Stimulated activated CD4-positive, alpha-beta T cell treated with anti-CD3 and anti-CD28 coated beads, Interleukin-4, amount 100 ng/mL, for 24 hours (primary cell): ENCODE data around the gene DTX4.
"Not testable (repeated sequence)": the region's sequence is repeated elsewhere in the genome, so short reads cannot be mapped to it uniquely, and the experiment has no call there.

ENCODE experiments used
- DNase-seq: peaks from one replicate; pipeline ENCODE4 v3.0.0-alpha.2; 2020

The DTX4 gene

DNA sequence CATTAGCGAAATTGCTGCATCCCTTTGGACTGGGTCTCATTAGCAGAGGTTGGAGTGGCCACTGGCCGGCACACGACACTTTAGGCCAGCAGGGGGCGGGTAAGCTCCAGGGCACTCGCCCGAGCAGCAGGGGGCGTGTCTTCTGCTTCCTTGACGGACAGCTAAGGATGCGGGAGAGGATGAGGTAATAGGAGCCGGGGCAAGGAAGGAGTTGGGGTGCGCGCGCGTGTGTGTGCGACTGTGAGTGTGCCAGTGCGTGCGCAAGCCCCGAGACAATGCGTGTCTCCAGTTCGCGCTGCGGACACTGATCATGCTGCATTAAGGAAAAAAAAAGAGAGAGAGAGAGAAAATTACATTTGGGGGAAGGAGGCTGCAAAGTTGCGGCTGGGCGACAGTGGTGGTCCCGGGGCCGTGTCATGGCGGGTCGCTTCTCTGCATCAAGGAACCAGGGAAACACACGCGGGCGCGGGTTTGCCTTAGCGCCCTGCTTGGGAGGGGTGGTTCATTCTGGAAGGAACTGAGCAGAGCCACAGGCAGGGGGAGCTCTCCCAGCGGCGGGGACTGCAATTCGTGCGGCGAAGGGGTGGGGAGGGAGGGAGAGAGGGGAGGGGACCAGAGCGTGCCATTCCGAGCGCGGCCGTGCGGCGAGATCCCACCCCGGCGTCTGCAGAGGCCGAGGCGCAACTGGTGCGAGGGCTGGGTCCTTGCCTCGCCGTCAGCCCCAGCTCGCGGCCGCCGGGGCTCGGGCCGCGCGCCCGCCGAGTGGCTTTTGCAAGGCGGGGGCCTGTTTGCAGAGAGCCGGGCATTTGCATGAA is at the start of gene DTX4:
Gene DTX4, plus strand, starts transcription at position 625 of the 815 bp plus-strand sequence. CDS start 464 bp downstream, outside the sequence.
- DNase-seq: peak; percentile 93

DNA sequence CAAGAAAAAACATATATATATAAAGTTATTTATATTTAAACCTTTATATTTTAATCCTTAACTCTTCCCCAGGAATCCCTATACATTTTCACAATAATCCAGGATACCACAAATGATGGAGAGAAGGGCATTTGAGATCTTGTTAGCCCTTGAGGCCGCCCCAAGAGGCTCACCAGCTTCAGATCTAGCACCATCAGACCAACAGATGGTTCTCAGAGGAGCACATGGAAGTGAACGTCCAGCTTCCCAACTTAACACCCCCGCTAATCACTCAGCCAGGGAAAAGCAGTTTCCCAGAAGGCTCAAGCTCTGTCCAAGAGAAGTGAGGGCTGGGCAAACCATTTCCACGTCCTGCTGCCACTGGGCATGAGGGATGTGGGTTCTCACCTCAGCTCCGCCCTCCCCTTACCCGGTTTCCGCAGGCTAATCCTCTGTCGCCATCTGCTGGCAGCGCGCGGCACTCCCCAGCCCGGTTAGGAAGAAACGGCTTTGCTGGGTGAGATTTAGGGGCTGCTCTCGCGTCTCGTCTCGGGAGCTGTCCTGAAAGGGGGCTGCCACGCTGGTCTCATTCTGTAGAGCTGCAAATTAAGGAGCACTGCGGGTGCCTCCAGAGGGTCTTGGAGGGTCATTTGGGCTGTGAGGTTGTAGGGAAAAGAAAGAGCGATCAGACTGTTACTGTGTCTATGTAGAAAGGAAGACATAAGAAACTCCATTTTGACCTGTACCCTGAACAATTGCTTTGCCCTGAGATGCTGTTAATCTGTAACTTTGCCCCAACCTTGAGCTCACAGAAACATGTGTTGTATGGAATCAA is 36.1 kb upstream of the DTX4 start:
- peak; percentile 89 for DNase-seq

GRCh38 chr11:59136551-59136950 is 35.4 kb upstream of the DTX4 start:
- not testable (repeated sequence) for DNase-seq

GRCh38 chr11:59137190-59137589 is 34.7 kb upstream of the DTX4 start:
- no peak for DNase-seq

DNA sequence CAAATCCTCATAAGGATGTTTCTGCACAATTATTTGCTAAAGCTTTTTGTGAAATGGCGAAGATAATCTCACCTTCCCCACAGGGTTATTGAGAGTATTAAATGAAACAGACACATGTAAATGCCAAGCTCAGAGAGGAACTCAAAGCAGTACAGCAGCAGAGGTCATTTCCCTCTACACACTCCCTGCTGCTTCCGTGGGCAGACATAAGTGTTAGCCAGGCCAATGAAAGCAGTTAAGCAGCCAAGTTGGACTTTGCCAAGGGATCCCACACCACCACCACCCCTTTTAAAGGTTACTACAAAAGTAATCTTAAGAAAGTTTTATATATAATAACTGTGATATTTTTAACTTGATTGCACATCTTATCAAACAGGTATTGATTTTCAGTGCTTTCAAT is 33.3 kb upstream of the DTX4 start:
- no peak for DNase-seq

DNA sequence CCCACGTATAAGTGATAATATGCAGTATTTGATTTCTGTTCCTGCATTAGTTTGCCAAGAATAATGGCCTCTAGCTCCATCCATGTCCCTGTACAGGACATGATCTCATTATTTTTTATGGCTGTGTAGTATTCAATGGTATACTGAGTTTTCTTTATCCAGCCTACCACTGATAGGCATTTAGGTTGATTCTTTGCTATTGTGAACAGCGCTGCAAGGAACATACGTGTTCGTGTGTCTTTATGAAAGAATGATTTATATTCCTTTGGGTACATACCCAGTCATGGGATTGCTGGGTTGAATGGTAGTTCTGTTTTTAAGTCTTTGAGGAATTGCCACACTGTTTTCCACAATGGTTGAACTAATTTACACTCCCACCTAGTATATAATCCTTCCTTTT is 30.7 kb upstream of the DTX4 start:
- DNase-seq: no peak

- no peak for DNase-seq
These were observed 30.1 kb upstream of the DTX4 start for GRCh38 chr11:59141673-59142460.

DNA sequence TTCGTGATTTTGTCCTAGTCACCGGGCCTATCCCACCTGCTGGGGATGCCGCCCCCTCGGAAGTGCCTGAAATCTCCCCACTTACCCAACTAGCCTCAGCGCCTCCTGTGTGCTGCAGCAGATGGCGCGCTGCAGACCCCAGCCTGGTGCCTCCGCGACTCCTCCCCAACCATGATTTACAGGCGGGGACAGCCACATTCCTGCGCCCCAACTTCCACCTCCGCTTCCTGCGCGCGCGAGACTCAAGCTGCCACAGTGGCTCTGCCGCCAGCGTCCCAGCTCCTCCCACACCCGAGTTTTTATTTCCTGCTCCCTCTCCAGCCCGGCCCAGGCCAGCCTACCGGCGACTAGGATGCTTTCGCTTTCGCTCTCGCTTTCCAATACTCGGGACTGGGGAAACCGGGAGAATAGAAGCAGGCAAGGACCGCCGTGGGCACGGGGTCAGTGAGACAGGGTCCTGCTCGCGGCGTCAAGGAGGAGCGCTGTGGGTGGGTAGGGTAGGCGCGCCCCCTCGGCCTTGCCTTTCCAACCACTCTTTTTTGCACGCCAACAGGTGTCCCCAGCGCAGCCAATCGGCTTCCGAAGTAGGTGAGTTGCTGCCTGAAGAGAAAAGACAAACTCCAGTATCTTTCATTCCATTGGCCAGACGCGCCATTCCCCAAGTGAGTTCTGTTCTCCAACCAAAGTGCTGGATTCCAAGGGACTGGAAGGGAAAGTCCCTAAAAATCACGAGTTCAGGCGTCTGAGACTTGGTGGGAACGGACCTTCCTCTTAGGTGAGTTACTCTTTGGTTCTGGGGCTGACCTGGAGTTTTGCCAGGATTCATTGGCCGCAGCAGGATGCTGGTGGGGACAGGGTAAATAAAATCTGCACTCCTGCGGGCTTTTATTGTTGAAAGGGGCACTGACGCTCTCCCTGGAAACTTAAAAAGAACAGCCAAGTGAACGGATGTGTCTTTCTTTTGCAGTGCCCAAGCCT is 29.1 kb upstream of the DTX4 start, which contains the start of gene FAM111A:
Gene FAM111A, plus strand, starts transcription at position 327 of the 978 bp plus-strand sequence. CDS start 6,017 bp downstream, outside the sequence.
- peak; percentile 81 for DNase-seq

DNA sequence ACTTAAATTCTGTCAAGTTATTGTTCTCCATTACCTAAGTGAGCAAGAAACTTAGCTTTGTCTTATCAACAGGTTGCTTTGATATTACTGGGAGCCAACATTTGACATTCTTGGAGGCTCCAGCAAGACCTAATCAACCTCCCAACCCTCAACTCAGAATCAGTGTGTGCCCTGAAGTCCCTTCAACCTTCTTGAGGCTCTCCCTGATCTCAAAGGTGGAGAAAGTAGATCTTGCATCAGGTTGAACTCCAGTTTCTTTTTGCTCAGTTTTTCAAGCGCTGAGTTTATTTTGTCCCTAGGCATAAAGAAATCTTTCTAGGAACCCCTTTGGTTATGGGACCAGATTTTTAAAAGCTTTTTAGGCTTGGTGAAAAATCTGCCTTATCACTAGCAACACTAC is 27.8 kb upstream of the DTX4 start:
- DNase-seq: no peak

DNA sequence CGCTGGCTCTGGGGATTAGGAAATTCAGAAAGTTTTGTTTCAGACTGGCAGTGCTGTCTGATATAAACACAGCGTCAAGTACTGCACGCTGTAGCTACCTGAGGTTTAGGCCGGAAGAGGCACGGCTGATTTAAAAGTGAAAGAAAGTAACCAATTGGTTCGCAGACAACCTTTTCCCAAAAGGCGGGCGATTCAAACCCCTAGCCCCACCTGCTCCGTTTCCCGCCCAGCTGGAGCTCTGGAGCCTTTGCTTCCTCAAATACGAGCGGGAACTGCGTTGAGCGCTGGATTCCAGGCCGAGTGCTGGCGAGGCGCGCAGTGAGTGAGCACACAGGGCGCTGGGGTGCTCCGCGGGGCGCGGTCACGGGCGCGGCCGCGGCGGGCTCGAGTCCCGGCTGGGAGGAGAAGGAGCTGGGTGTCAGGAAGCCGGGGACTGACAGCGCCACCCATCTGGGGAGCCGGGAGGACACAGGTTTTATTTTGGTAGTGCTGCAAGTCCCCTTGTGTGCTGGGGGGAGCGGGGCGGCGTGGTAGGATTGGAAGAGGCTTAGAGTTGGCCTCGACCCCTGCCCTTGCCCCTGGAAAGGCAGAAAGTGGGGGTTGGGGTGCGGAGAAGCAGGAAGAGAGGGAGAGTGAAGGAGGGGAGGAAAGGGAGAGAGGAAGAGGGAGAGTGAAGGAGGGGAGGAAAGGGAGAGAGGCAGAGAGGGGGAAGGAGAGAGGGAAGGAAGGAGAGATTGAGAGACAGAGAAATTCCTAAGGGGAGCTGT is 27.2 kb upstream of the DTX4 start:
- peak; percentile 72 for DNase-seq

DNA sequence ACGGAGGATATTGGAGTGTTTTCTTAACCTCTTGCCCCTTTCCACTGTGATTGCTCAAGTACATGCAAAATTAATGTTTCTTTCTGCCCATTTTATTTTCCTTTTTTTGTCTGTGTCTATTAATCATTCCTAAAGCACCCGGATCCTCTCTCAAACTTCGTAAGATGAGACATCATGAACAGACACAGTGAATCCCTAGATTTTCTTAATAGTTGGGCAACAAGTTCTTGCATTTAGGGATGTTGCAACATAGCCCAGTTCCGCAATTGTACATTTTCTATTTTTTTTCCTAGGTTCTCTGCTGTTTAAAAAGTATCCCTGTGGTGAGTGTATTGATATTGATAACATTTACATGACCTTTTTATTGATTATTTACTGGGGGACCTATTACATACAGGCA is 26.4 kb upstream of the DTX4 start:
- DNase-seq: no peak

DNA sequence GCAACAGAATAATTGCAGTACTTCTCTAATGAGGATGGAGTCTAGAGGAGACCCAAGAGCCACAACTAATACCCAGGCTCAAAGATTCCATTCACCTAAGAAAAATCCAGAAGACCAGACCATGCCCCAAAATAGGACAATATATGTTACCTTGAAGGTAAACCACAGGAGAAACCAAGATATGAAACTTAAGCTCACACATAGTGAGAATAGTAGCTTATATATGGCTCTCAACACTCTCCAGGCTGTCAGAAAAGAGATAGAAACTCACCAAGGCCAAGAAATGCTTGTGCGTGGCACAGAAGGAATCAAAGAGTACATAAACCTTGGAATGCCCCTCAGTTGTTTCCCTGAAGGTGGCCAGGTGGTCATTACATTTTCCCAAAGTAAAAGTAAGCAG is 20.2 kb upstream of the DTX4 start:
- no peak for DNase-seq

- peak; percentile 36 for DNase-seq
These were observed 19.5 kb upstream of the DTX4 start for GRCh38 chr11:59152312-59152951.

DNA sequence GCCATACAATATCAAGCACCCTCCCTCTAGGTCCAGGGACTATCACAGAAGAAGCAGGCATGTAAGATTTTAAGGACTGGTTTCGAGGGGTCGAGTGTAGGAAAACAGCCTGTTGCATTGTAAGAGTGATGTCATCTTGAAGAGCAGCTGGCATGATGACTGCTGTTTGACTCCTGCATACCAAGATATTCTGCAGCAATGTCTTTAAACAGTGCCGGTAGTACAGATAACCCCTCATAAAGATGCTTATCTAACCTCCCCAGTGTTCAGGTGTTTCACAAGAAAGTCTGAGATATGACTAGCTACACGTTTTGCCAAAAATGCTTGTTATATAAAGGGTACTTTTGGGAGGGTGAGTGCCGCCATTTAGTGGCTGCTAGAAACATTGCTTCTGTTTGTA is 17.3 kb upstream of the DTX4 start:
- no peak for DNase-seq

GRCh38 chr11:59157433-59157832 is 14.5 kb upstream of the DTX4 start:
- DNase-seq: no peak

DNA sequence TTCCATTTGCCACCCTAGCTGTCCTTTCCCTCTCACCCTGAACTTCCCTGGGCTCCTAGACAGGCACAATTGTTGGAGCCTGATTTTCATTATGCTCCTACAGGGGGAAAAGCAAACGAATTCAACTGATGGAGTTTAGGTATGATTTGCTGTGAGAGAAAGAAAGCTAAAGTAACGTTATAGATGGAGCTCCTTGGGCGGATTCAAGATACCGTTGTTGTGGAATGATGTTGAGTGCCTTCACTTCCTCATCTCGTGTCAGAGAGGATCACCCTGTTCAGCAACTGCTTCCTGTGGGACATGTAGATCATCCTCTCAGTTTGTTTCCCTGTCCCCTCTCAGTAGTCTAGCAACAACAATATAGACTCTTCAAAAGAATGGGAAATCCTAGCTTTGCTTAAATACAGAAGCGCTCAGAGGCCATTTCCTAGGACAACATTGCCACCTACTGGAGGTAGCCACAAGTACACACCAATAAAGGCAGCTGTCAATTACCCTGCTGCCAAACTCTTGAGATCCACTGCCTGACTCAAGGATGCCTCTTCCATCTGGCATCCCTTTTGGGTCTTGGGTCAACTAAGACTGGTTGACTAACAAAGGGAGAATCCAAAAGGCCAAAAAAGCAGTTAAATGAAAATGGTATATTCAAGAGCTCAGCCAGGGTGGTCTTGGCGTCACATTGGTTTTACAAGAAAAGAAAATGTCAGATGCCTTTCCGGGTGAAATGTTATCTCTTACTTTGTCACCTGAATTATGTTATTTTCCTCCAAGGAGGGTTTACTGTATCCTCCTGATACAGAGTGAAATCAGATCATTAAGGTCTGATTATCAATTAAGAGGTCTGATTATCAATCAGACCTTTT is 13.5 kb upstream of the DTX4 start:
- peak; percentile 70 for DNase-seq

DNA sequence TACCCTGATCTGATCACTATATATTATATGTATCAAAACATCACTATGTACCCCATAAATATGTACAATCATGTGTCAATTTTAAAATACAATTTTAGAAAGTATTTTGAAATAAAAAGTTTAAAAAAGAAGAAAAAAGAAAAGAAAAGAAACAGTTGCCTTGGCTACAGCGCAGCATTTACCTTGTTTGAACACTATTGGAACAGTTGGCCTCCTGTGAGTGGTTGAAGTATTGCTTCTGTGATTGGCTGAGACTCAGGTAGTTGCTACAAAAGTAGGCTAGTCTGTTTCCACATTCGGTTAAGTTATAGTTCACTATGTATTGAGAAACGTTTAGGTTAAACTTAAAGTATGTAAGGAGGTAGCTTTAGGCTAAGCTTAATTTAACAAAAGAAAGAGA is 7.9 kb upstream of the DTX4 start:
- no peak for DNase-seq

GRCh38 chr11:59172345-59173079 is 580 bp downstream of the DTX4 start:
- DNase-seq: peak; percentile 26
